C4-2B (cell line): ENCODE data around the gene FAM227B.

ENCODE experiments used
- H3K27ac ChIP-seq: fragments of 450-650 bp; 2 replicates; pipeline ENCODE4 v1.5.1; 2017
- ZFX ChIP-seq: fragments of 450-650 bp; IDR thresholded peaks from 2 replicates; pipeline ENCODE4 v1.6.1; 2017
- TF ChIP-seq, protein P1 (sequence below): fragments of 450-650 bp; conservative IDR thresholded peaks from 2 replicates; pipeline ENCODE4 v1.5.1; 2017; ENCODE audit warnings: mild to moderate bottlenecking

The FAM227B gene

GRCh38 chr15:49646891-49647290 lies 26.3 kb upstream of the FAM227B start:
- no peak overlapping the region for H3K27ac ChIP-seq
- TF ChIP-seq, protein P1, sequence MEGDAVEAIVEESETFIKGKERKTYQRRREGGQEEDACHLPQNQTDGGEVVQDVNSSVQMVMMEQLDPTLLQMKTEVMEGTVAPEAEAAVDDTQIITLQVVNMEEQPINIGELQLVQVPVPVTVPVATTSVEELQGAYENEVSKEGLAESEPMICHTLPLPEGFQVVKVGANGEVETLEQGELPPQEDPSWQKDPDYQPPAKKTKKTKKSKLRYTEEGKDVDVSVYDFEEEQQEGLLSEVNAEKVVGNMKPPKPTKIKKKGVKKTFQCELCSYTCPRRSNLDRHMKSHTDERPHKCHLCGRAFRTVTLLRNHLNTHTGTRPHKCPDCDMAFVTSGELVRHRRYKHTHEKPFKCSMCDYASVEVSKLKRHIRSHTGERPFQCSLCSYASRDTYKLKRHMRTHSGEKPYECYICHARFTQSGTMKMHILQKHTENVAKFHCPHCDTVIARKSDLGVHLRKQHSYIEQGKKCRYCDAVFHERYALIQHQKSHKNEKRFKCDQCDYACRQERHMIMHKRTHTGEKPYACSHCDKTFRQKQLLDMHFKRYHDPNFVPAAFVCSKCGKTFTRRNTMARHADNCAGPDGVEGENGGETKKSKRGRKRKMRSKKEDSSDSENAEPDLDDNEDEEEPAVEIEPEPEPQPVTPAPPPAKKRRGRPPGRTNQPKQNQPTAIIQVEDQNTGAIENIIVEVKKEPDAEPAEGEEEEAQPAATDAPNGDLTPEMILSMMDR = no peak
- TF ChIP-seq ZFX = no peak

GRCh38 chr15:49645941-49646340 lies 25.3 kb upstream of the FAM227B start:
- H3K27ac ChIP-seq = no peak overlapping the region
- TF ChIP-seq, protein P1 = no peak
- no peak for TF ChIP-seq ZFX

- TF ChIP-seq, protein P1 = no peak
- H3K27ac ChIP-seq = no peak overlapping the region
These were observed 24.7 kb upstream of the FAM227B start for GRCh38 chr15:49645277-49645676.

GRCh38 chr15:49644364-49644794 lies 23.8 kb upstream of the FAM227B start:
- H3K27ac ChIP-seq = no peak overlapping the region
- no peak for TF ChIP-seq ZFX
- TF ChIP-seq, protein P1 = no peak

- TF ChIP-seq ZFX = no peak
- TF ChIP-seq, protein P1 = no peak
- H3K27ac ChIP-seq = no peak overlapping the region
These were observed 17.2 kb upstream of the FAM227B start for GRCh38 chr15:49637857-49638256.

- no peak overlapping the region for H3K27ac ChIP-seq
- TF ChIP-seq ZFX = no peak
- TF ChIP-seq, protein P1 = no peak
These were observed 7.8 kb upstream of the FAM227B start for GRCh38 chr15:49628379-49628778.

DNA sequence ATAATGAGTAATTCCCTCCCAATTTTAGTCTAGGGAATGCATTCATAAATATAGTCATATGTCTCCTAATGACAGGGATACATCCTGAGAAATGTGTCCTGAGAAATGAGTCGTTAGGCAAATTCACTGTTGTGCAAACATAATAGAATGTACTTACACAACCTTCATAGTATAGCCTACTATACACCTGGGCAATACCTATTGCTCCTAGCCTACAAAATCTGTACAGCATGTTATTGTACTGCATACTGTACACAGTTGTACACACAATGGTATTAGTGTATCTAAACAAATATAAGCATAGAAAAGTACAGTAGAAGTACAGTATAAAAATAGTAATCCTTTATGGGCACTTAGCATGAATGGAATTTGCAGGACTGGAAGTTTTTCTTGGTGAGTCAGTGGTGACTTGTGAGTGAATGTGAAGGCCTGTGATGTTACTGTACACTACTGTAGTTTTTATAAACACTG lies 6.8 kb upstream of the FAM227B start:
- no peak overlapping the region for H3K27ac ChIP-seq
- TF ChIP-seq ZFX = no peak
- TF ChIP-seq, protein P1 = no peak
